Middle frontal gyrus (tissue), 1 donor: Measurements from ENCODE around the gene XXYLT1.
"Not testable (repeated sequence)": the region's sequence is repeated elsewhere in the genome, so short reads cannot be mapped to it uniquely, and the experiment has no call there.

Experiments used
- DNase-seq: peaks from one replicate; pipeline ENCODE4 v3.0.0-alpha.2; 2015; ENCODE audit warnings: low spot score; ENCODE audit errors: extremely low spot score

The XXYLT1 gene

GRCh38 chr3:195270817-195271409 lies at the start of gene XXYLT1:
TSS of gene XXYLT1 (minus strand) at chr3:195271159. CDS start at chr3:195271058, 101 bp downstream.
- DNase-seq, result peak; percentile 71

GRCh38 chr3:195319060-195319459 lies 48.1 kb upstream of the XXYLT1 start:
- no peak for DNase-seq

GRCh38 chr3:195312714-195313113 lies 41.8 kb upstream of the XXYLT1 start:
- no peak for DNase-seq

- no peak for DNase-seq
Measured at GRCh38 chr3:195307711-195308110, 36.8 kb upstream of the XXYLT1 start.

- no peak for DNase-seq
Measured at GRCh38 chr3:195306369-195306768, 35.4 kb upstream of the XXYLT1 start.

- DNase-seq, result no peak
Measured at GRCh38 chr3:195302431-195302830, 31.5 kb upstream of the XXYLT1 start.

GRCh38 chr3:195297446-195297845 lies 26.5 kb upstream of the XXYLT1 start:
- DNase-seq, result no peak

- no peak for DNase-seq
Measured at GRCh38 chr3:195296662-195297061, 25.7 kb upstream of the XXYLT1 start.

GRCh38 chr3:195291121-195291520 lies 20.2 kb upstream of the XXYLT1 start:
- no peak for DNase-seq

GRCh38 chr3:195290643-195291042 lies 19.7 kb upstream of the XXYLT1 start:
- DNase-seq, result not testable (repeated sequence)

- DNase-seq, result no peak
Measured at GRCh38 chr3:195286115-195286872, 15.3 kb upstream of the XXYLT1 start.

- no peak for DNase-seq
Measured at GRCh38 chr3:195285372-195285771, 14.4 kb upstream of the XXYLT1 start.

GRCh38 chr3:195284842-195285241 lies 13.9 kb upstream of the XXYLT1 start:
- DNase-seq, result no peak

- no peak for DNase-seq
Measured at GRCh38 chr3:195282961-195283360, 12.0 kb upstream of the XXYLT1 start.

- no peak for DNase-seq
Measured at GRCh38 chr3:195274259-195274966, 3.5 kb upstream of the XXYLT1 start.

GRCh38 chr3:195271410-195272243 lies 668 bp upstream of the XXYLT1 start:
- DNase-seq, result peak; percentile 62

GRCh38 chr3:195270079-195270816 lies 711 bp downstream of the XXYLT1 start:
- DNase-seq, result no peak

- DNase-seq, result no peak
Measured at GRCh38 chr3:195269375-195270078, 1.4 kb downstream of the XXYLT1 start.

- DNase-seq, result no peak
Measured at GRCh38 chr3:195268576-195269309, 2.2 kb downstream of the XXYLT1 start.
